NAMALWA (cell line): ENCODE data around the gene IPO4.
"Not testable (repeated sequence)": the region's sequence is repeated elsewhere in the genome, so short reads cannot be mapped to it uniquely, and the experiment has no call there.

ENCODE experiments used
- DNase-seq: peaks from one replicate; pipeline ENCODE4 v3.0.0-alpha.2; 2015; ENCODE audit warnings: low spot score

Gene IPO4

DNA sequence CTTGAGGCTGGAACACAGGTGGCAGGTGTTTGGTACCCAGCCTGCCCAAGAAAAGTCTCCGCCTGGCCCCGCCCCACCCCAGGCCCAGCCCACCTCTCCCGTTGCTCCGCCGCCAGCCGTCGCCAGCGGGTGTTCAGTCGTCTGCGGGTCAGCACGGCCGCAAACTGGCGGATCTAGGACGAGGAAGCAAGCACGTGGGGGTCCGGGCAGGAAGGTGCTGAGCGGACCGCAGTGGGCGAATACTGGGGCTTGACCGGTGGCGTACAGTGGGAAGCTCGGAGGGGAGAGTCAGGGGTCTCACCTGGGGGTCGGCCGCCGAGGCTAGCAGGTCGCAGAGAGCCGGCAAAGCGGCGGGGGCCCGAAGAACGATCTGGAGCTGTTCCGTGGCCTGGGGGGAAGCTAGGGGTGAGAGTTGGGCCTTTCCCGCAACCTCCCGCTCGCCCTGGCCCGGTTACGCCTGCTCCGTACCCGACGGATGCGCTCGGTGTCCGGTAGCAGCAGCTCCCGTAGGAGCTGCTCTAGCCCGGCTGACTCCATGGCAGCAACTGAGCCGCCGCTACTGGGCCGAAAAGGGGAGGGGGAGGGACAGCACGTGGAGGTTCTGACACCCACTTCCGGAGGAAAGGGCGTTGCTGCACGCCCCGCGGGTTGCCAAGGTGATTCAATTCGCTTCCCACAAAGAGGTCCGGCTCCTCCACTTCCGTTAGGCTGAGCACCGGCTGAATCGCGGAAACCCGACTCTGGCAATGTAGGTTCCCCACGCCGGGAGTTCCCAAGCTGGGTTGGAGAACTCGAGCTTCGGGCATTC lies at the start of gene IPO4:
TSS of gene IPO4 (minus strand) at position 566 of the 808 bp plus-strand sequence. CDS start at position 537, 29 bp downstream.
- DNase-seq = peak; percentile 97

DNA sequence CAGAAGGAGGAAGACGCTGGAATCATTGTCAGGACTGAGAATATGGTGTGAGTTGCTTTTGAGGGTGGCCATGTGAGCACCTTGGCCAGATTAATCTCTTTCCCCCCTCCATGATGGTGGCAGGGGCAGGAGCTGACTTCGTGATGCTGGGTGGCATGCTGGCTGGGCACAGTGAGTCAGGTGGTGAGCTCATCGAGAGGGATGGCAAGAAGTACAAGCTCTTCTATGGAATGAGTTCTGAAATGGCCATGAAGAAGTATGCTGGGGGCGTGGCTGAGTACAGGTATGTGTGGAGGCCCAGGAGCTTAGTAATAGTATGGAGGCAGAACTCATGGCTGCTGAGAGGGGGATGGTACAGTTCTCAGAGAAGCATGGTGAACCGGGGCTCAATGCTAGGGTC lies 49.5 kb upstream of the IPO4 start:
- DNase-seq = no peak

DNA sequence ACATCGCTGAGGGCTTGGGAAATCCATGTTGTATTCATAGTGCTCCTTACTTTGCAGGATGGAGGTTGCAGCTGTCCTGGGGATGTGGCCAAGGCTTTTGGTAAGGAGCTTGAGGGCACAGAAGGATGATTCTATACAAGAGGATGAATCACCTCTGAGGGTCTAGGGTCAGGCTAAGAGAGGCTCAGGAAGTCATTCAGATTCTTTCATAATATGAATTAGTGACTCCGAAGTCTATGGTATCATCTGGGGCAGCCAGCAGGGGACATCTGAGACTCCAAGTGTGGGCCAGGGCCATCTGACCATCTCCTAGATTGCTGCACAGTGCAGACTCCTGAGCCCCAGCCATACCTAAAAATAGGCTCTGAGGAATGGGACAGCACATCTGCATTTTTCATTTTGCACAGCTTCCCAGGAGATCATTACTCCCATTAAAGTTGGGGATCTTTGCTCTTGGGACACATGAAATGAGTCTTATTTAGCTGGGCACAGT lies 48.9 kb upstream of the IPO4 start:
- no peak for DNase-seq

DNA sequence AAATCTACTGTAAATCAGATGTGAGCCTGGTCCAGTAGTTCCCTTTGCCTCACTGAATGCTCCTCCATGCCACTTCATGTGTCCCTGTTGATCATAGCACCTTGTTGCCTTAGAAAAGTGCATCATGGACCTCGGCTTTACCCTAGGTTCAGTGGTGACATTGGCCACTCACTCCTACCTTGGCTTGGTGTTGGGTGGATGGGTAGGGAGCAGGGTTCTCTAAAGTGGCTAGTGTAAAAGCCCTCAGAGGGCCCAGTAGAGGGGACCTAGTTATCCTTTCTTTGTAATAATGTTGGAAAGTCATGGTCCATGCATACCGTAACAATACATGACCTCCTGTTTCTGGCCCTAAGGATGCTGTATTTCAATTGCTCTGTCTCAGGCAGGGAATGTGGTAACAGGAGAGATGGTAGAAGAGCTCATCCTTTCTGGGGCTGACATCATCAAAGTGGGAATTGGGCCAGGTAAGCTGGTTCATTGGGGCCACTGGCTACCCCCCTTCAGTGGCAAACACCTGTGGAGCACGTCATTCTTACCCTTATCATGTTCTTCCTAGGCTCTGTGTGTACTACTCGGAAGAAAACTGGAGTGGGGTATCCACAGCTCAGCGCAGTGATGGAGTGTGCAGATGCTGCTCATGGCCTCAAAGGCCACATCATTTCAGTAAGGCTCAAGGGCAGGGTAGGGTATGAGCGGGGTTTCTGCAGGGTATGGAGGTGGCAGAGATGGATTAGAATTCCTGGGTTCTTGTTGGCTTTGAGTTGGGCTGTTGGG lies 48.3 kb upstream of the IPO4 start:
- DNase-seq = no peak

GRCh38 chr14:24235804-24236688 lies 47.4 kb upstream of the IPO4 start:
- DNase-seq = no peak

GRCh38 chr14:24234095-24235005 lies 45.7 kb upstream of the IPO4 start:
- DNase-seq = no peak

GRCh38 chr14:24233538-24233866 lies 44.9 kb upstream of the IPO4 start:
- DNase-seq = no peak

DNA sequence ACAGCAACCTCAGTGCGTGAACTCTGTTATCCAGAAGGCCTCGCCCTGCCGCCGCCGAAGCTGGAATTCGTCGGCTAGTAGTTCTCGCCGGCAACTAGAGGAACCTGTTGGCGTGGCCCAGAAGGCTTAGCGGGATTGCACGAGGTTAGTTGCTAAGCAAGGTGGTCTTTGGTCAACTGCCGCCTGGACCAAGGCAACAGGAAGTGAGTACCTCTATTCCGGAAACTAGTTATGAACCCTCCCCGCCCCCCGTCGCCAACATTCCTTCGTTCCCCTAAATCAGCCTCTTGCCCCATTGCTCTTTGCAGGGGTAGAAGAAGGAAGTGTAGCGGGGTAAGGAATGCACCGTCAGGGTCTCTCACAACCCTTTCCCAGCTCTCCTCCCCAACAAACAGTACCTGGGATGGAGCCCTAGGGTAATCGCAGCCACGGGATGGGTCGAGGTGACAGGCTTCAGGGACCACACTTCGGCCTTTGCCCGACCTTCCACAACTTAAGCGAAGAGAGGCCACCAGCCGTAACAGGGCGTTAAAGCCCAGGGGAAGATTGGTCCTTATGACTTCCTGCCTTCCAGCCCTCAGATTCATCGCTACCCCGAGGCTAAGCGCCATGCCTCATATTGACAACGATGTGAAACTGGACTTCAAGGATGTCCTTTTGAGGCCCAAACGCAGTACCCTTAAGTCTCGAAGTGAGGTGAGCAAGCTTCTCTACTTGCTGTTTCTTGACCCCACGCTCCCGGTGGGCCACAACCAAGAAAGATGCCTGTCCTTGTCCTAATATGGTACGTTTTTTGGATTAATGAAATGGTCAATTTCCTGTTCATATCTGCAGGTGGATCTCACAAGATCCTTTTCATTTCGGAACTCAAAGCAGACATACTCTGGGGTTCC lies 44.3 kb upstream of the IPO4 start, which contains the start of gene GMPR2:
TSS of gene GMPR2 (plus strand) at position 285 of the 893 bp plus-strand sequence. CDS start at position 610, 325 bp downstream.
- DNase-seq = no peak

GRCh38 chr14:24232121-24232644 lies 43.6 kb upstream of the IPO4 start, which contains the start of gene NEDD8:
NEDD8 (minus strand) TSS chr14:24232367; CDS start chr14:24232267, 100 bp downstream.
- DNase-seq = peak; percentile 90

- peak; percentile 47 for DNase-seq
Measured at GRCh38 chr14:24231263-24232120, 42.9 kb upstream of the IPO4 start.

GRCh38 chr14:24228902-24229301 lies 40.3 kb upstream of the IPO4 start:
- no peak for DNase-seq

- no peak for DNase-seq
Measured at GRCh38 chr14:24226473-24226872, 37.9 kb upstream of the IPO4 start.

DNA sequence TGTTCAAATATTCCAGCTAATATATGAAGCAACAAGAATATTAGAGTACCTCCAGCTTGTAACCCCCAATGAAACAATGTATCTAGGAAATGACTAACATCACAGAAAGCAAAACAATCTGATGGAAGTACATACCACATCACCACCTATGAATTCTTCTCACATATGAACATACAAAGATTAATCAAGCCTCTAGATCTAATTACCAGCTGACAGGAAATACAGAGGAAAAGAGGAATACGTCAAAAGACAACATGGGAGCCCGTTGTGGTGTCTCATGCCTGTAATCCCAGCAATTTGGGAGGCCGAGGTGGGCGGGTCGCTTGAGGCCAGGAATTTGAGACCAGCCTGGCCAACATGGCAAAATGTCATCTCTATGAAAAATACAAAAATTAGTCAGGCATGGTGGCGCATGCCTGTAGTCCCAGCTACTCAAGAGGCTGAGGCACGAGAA lies 36.0 kb upstream of the IPO4 start:
- DNase-seq = no peak

- DNase-seq = not testable (repeated sequence)
Measured at GRCh38 chr14:24222987-24223386, 34.4 kb upstream of the IPO4 start.

GRCh38 chr14:24219521-24219920 lies 30.9 kb upstream of the IPO4 start:
- no peak for DNase-seq

DNA sequence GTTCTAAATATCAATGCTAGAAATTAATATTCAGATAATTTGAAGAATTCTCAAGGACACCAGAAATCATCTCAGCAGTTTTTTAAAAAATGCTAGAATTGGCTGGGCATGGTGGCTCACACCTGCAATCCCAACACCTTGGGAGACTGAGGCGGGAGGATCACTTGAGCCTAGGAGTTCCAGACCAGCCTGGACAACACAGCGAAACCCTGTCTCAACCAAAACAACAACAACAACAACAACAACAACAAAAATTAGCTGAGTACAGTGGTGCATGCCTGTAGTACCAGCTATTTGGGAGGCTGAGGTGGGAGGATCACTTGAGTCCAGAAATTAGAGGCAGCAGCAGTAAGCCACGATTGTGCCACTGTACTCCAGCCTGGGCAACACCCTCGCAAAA lies 30.5 kb upstream of the IPO4 start:
- no peak for DNase-seq

DNA sequence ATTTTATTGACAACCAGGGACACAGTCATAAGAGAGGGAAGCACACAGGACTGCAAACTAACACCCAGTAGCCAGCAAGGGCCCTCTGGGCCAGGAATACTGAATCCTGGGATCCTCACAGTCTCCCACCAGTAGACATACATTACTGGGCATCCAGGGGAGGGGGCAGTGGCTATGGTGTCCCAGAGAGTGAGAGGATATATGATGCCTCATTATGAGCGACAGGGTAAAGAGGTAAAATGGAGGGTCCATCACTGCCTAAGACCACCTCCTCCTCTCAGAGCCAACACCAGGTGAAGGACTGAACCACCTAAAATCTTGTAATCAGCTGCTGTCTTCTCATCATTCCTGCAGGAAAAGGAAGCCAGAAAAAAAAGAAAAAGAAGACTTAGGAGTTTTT lies 28.3 kb upstream of the IPO4 start:
- DNase-seq = not testable (repeated sequence)

DNA sequence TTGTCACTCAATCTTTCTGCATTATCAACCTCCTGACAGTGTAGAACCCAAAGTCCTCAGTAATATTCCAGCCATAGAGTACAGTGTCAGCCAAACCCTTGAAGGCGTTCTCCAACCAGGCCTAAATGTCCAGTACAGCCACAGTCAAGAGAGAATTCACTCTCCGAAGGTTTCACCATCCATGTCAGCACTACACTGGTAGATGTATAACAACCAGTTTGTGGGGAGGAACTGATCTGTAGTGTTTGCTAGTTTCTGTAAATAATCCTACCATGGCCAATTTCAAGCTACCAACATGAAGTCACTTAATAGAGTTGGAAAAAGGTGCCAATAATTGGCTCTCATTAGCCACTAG lies 27.7 kb upstream of the IPO4 start:
- DNase-seq = no peak
